AML-193 (cell line): Measurements from ENCODE around the gene M6PR.
"Not testable (repeated sequence)": the region's sequence is repeated elsewhere in the genome, so short reads cannot be mapped to it uniquely, and the experiment has no call there.

ENCODE experiments used
- DNase-seq, 2 experiments: peaks; one replicate each; lab custom pipeline; 2025; lab: John Stamatoyannopoulos, UW

Gene M6PR

GRCh38 chr12:8950702-8951478 lies 1.4 kb upstream of the M6PR start:
- DNase-seq, result peak; percentile 31 to 34

GRCh38 chr12:8950221-8950527 lies 729 bp upstream of the M6PR start:
- DNase-seq, result no peak

GRCh38 chr12:8948701-8949341 lies 624 bp downstream of the M6PR start:
- DNase-seq, result peak; percentile 59 to 76

GRCh38 chr12:8947737-8948136 lies 1.7 kb downstream of the M6PR start:
- peak in 1 of 2 experiments; percentile 15 for DNase-seq

- no peak for DNase-seq
Observed at GRCh38 chr12:8946733-8947132, 2.7 kb downstream of the M6PR start.

- no peak for DNase-seq
Observed at GRCh38 chr12:8943565-8944186, 5.8 kb downstream of the M6PR start.

GRCh38 chr12:8941691-8942478 lies 7.6 kb downstream of the M6PR start:
- no peak for DNase-seq

GRCh38 chr12:8937842-8938442 lies 11.5 kb downstream of the M6PR start:
- DNase-seq, result not testable (repeated sequence)

- DNase-seq, result no peak
Observed at GRCh38 chr12:8936735-8937134, 12.7 kb downstream of the M6PR start.

GRCh38 chr12:8934080-8934479 lies 15.4 kb downstream of the M6PR start:
- DNase-seq, result not testable (repeated sequence)

GRCh38 chr12:8932464-8932863 lies 17.0 kb downstream of the M6PR start:
- not testable (repeated sequence) for DNase-seq

- not testable (repeated sequence) for DNase-seq
Observed at GRCh38 chr12:8930655-8931323, 18.7 kb downstream of the M6PR start.

- no peak for DNase-seq
Observed at GRCh38 chr12:8922544-8922943, 26.9 kb downstream of the M6PR start.

GRCh38 chr12:8919643-8920042 lies 29.8 kb downstream of the M6PR start:
- not testable (repeated sequence) for DNase-seq

- no peak for DNase-seq
Observed at GRCh38 chr12:8917751-8918150, 31.7 kb downstream of the M6PR start.

- no peak for DNase-seq
Observed at GRCh38 chr12:8917031-8917430, 32.4 kb downstream of the M6PR start.

GRCh38 chr12:8916154-8916553 lies 33.3 kb downstream of the M6PR start:
- DNase-seq, result no peak

- peak; percentile 43 to 57 for DNase-seq
Observed at GRCh38 chr12:8914716-8915526, 34.5 kb downstream of the M6PR start.

- peak; percentile 28 to 49 for DNase-seq
Observed at GRCh38 chr12:8914033-8914715, 35.3 kb downstream of the M6PR start, which contains the start of gene PHC1. PHC1 (plus strand) TSS chr12:8914509; CDS start chr12:8917678, 3,169 bp downstream.

- DNase-seq, result no peak
Observed at GRCh38 chr12:8913702-8914032, 35.8 kb downstream of the M6PR start.
